Adipocyte (in vitro differentiated cells): ENCODE measurements around the gene STON1.

Experiments
- DNase-seq: peaks from one replicate; pipeline ENCODE4 v3.0.0-alpha.2; 2015; ENCODE audit warnings: low read depth
- H3K27me3 ChIP-seq: replicated peaks from 2 replicates; pipeline ENCODE4 v1.7.0; 2013; ENCODE audit warnings: mild to moderate bottlenecking, low read length, moderate library complexity; ENCODE audit not compliant: control insufficient read depth, insufficient read depth
- H3K36me3 ChIP-seq: 2 replicates; pipeline ENCODE4 v1.7.0; 2013; ENCODE audit warnings: low read length, mild to moderate bottlenecking, moderate library complexity; ENCODE audit not compliant: control insufficient read depth, insufficient read depth, severe bottlenecking
- H3K4me1 ChIP-seq: 2 replicates; pipeline ENCODE4 v1.7.0; 2013; ENCODE audit warnings: mild to moderate bottlenecking, low read length, moderate library complexity; ENCODE audit not compliant: control insufficient read depth, insufficient read depth
- H3K4me3 ChIP-seq: 2 replicates; pipeline ENCODE4 v1.7.0; 2013; ENCODE audit warnings: mild to moderate bottlenecking, low read length, moderate library complexity
- H3K9ac ChIP-seq: 2 replicates; pipeline ENCODE4 v1.7.0; 2013; ENCODE audit warnings: mild to moderate bottlenecking, low read length, moderate library complexity
- H3K9me3 ChIP-seq: 2 replicates; pipeline ENCODE4 v1.7.0; 2013; ENCODE audit warnings: mild to moderate bottlenecking, low read length, moderate library complexity; ENCODE audit not compliant: control insufficient read depth

STON1 gene

GRCh38 chr2:48530033-48530811 lies at the start of gene STON1:
STON1 (plus strand) TSS chr2:48530154; CDS start chr2:48580634, 50,480 bp downstream.
- no peaks in the 10 kb centered on the region for H3K9me3 ChIP-seq
- peaks cover 18% of the 10 kb centered on the region for H3K4me1 ChIP-seq
- DNase-seq: peak; percentile 78
- no peaks in the 10 kb centered on the region for H3K27me3 ChIP-seq
- peak within 1 kb of the TSS; percentile 95 for H3K9ac ChIP-seq
- H3K4me3 ChIP-seq: peak within 1 kb of the TSS; percentile 87
- H3K36me3 ChIP-seq: no peaks in the 10 kb centered on the region

- no peak overlapping the region for H3K4me3 ChIP-seq
- peaks cover 25% of the 10 kb centered on the region for H3K36me3 ChIP-seq
- no peaks in the 10 kb centered on the region for H3K27me3 ChIP-seq
- H3K9me3 ChIP-seq: no peaks in the 10 kb centered on the region
- no peak overlapping the region for H3K9ac ChIP-seq
- no peak for DNase-seq
- H3K4me1 ChIP-seq: peaks cover 9% of the 10 kb centered on the region
Observed at GRCh38 chr2:48480526-48480925, 49.4 kb upstream of the STON1 start.

GRCh38 chr2:48482313-48482712 lies 47.6 kb upstream of the STON1 start:
- Histone ChIP-seq H3K4me3 (no peak overlapping the region), H3K27me3 (no peaks in the 10 kb centered on the region), H3K9me3 (no peaks in the 10 kb centered on the region), H3K9ac (no peak overlapping the region), H3K36me3 (peaks cover 33% of the 10 kb centered on the region), H3K4me1 (peaks cover 9% of the 10 kb centered on the region)
- peak; percentile 52 for DNase-seq

- Histone ChIP-seq H3K4me1 (peaks cover 9% of the 10 kb centered on the region), H3K4me3 (no peak overlapping the region), H3K9me3 (no peaks in the 10 kb centered on the region), H3K36me3 (peaks cover 35% of the 10 kb centered on the region), H3K27me3 (no peaks in the 10 kb centered on the region), H3K9ac (no peak overlapping the region)
- DNase-seq: no peak
Observed at GRCh38 chr2:48482769-48483168, 47.2 kb upstream of the STON1 start.

- Histone ChIP-seq H3K4me1 (peaks cover 12% of the 10 kb centered on the region), H3K36me3 (peaks cover 27% of the 10 kb centered on the region), H3K27me3 (no peaks in the 10 kb centered on the region), H3K9me3 (no peaks in the 10 kb centered on the region), H3K4me3 (no peak overlapping the region), H3K9ac (no peak overlapping the region)
- DNase-seq: peak; percentile 82
Observed at GRCh38 chr2:48483506-48483905, 46.4 kb upstream of the STON1 start.

- Histone ChIP-seq H3K36me3 (peaks cover 27% of the 10 kb centered on the region), H3K27me3 (no peaks in the 10 kb centered on the region), H3K9ac (no peak overlapping the region), H3K4me3 (no peak overlapping the region), H3K4me1 (peaks cover 12% of the 10 kb centered on the region), H3K9me3 (no peaks in the 10 kb centered on the region)
- DNase-seq: peak; percentile 77
Observed at GRCh38 chr2:48483916-48484315, 46.0 kb upstream of the STON1 start.

GRCh38 chr2:48488545-48488944 lies 41.4 kb upstream of the STON1 start:
- H3K4me3 ChIP-seq: no peak overlapping the region
- H3K9ac ChIP-seq: no peak overlapping the region
- H3K4me1 ChIP-seq: peaks cover 3% of the 10 kb centered on the region
- no peaks in the 10 kb centered on the region for H3K27me3 ChIP-seq
- no peaks in the 10 kb centered on the region for H3K9me3 ChIP-seq
- DNase-seq: no peak
- H3K36me3 ChIP-seq: peaks cover 32% of the 10 kb centered on the region

GRCh38 chr2:48496849-48497248 lies 33.1 kb upstream of the STON1 start:
- no peak overlapping the region for H3K9ac ChIP-seq
- no peaks in the 10 kb centered on the region for H3K9me3 ChIP-seq
- no peak overlapping the region for H3K4me3 ChIP-seq
- H3K36me3 ChIP-seq: peaks cover 43% of the 10 kb centered on the region
- H3K4me1 ChIP-seq: no peaks in the 10 kb centered on the region
- peak; percentile 46 for DNase-seq
- H3K27me3 ChIP-seq: no peaks in the 10 kb centered on the region

- no peaks in the 10 kb centered on the region for H3K27me3 ChIP-seq
- no peak overlapping the region for H3K9ac ChIP-seq
- peak; percentile 84 for DNase-seq
- H3K36me3 ChIP-seq: peaks cover 15% of the 10 kb centered on the region
- peaks cover 23% of the 10 kb centered on the region for H3K4me1 ChIP-seq
- H3K4me3 ChIP-seq: no peak overlapping the region
- no peaks in the 10 kb centered on the region for H3K9me3 ChIP-seq
Observed at GRCh38 chr2:48504647-48505327, 25.2 kb upstream of the STON1 start.

GRCh38 chr2:48507111-48507510 lies 22.8 kb upstream of the STON1 start:
- no peak for DNase-seq
- Histone ChIP-seq H3K4me3 (no peak overlapping the region), H3K36me3 (peaks cover 10% of the 10 kb centered on the region)

GRCh38 chr2:48508461-48509124 lies 21.4 kb upstream of the STON1 start:
- peak overlapping the region; percentile 65 for H3K9ac ChIP-seq
- peaks cover 12% of the 10 kb centered on the region for H3K36me3 ChIP-seq
- H3K4me1 ChIP-seq: peaks cover 45% of the 10 kb centered on the region
- no peaks in the 10 kb centered on the region for H3K9me3 ChIP-seq
- no peak overlapping the region for H3K4me3 ChIP-seq
- DNase-seq: peak; percentile 83
- no peaks in the 10 kb centered on the region for H3K27me3 ChIP-seq

More at GRCh38 chr2:48507111-48507510, 22.8 kb upstream of the STON1 start:
- Histone ChIP-seq H3K9me3 (no peaks in the 10 kb centered on the region), H3K4me1 (peaks cover 43% of the 10 kb centered on the region), H3K9ac (no peak overlapping the region), H3K27me3 (no peaks in the 10 kb centered on the region)
